Stimulated activated CD8-positive, alpha-beta memory T cell treated with anti-CD3 and anti-CD28 coated beads, Interleukin-15, amount 100 ng/mL, for 4 hours (primary cell): Measurements from ENCODE around the gene GOLGA8F.
"Not testable (repeated sequence)": the region's sequence is repeated elsewhere in the genome, so short reads cannot be mapped to it uniquely, and the experiment has no call there.

Experiments used
- DNase-seq, 2 donors: peaks; one replicate each; pipeline ENCODE4 v3.0.0-alpha.2; 2020; ENCODE audit warnings: low read depth in 2 of 2

GOLGA8F gene, protein sequence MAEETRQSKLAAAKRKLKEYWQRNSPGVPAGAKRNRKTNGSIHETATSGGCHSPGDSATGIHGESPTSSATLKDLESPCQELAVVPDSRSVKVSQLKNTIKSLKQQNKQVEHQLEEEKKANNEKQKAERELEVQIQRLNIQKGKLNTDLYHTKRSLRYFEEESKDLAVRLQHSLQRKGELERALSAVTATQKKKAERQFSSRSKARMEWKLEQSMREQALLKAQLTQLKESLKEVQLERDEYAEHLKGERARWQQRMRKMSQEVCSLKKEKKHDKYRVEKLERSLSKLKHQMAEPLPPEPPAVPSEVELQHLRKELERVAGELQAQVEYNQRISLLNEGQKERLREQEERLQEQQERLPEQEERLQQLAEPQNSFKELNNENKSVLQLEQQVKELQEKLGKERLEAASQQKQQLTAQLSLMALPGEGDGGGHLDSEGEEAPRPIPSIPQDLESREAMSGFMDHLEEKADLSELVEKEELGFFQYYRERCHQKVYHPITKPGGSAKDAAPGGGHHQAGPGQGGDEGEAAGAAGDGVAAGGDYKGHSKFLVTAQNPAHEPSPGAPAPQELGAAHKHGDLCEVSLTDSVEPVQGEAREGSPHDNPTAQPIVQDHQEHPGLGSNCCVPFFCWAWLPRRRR

DNA sequence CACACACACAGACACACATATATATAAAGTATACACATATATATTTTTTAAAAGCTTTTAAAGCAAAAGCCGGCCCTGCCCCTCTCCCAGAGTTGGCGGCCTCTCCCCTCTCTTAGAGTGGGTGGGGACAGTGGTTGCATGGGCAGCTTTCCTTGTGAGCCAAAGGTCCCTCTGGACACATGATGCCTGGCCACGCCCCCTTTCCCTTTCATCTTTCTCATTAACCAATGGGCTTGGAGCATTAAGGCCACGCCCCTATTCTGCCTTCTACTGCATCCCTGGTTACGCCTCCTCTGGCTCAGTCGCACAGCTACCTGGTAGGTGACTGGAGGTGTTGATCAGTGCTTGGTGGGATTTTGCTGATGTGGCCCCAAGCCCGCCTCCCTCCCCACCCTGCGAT is at the start of gene GOLGA8F:
TSS of gene GOLGA8F (plus strand) at position 301 of the 400 bp plus-strand sequence. CDS start at position 399, 98 bp downstream.
- not testable (repeated sequence) for DNase-seq

DNA sequence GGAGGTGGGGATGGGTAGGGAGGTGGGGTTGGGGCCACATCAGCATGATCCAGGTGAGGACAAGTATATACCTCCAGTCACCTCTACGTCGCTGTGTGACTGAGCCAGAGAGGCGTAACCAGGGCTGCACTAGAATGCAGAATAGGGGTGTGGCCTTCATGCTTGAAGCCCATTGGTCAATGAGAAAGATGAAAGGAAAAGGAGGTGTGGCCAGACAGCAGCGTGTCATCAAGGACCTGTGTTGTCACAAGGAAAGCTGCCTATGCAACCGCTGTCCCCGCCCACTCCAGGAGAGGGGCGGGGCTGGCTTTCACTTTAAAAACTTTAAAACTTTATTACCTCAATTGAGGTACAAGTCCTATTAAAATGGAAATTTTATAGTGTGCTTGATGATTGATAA is 20.5 kb upstream of the GOLGA8F start, which contains the start of gene GOLGA6L24:
TSS of gene GOLGA6L24 (minus strand) at position 101 of the 400 bp plus-strand sequence. CDS start at position 40, 61 bp downstream.
- DNase-seq = not testable (repeated sequence)

DNA sequence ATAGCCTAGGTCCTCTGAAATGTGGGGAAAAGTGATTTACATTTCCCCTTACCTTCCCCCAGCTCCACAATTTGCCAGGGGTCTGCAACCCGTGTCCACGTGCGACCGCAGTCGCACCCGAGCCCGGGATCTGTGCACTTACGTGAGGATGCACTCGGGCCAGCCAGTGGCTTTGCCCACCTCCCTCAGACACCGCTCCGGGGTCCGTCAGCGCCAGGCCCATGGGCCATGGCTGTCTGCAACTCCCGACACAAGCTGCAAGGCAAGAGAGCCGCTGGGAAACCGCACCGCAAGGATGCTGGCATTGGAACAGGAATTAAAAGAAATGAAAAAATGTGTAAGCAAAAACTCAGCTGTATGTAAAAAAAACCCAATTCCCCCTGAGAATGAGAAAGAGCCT is 13.0 kb upstream of the GOLGA8F start:
- DNase-seq = not testable (repeated sequence)

DNA sequence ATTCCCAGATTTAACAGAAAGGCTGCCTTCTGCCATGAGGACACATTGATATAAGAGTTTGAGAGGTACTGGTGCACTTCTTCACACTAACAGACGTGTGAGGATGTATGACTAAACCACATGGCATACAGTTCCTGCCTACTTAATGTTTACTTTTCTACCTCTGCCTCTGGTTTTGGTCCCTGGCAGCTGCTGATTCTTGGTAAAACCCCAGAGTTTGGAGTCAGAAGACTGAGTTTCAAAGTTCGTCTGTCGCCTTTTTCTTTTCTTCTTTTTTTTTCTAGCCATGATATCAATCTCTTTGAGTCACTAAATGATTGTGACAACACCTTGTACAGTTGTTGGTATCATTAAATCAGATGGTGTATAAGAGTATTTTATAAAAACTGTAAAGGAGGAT is 1.6 kb downstream of the GOLGA8F start:
- DNase-seq = not testable (repeated sequence)

DNA sequence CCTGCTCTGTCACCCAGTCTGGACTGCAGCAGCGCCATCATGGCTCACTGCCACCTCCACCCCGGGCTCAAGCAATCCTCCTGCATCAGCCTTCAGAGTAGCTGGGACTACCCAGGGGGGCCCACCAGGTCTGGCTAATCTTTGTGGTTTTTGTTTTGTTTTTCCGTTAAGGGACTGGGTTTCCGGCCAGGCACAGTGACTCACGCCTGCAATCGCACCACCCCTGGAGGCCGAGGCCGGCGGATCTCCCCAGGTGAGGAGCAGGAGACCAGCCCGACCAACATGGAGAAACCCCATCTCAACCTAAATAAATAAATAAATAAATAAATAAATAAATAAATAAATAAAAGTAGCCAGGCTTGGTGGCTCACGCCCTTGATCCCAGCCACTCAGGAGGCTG is 17.6 kb downstream of the GOLGA8F start:
- not testable (repeated sequence) for DNase-seq

DNA sequence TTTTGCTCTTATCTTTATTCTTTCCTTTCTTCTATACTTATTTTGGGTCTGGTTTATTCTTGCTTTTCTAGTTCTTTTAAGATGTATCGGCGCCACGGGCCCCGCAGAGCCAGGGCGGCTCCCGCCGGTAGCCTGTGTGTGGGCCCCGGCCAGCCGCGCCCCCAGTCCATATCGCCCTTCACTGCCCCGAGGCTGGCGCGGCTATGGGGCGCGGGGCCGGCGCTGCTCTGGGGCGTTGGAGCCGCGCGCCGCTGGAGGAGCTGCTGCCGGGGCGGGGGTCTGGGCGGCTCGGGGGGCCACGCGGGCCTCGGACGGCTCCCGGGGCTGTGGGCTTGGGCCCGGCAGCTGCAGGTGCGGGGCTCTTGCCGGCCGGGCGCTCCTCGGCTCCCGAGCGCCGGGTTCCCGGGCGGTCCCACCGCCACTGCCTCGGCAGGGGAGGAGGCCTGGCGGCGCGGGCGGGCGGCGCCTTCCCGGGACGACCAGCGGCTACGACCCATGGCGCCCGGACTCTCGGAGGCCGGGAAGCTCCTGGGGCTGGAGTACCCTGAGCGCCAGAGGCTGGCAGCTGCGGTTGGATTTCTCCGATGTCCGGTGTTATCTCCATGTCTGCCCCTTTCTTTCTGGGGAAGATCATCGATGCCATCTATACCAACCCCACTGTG is 24.4 kb downstream of the GOLGA8F start:
- DNase-seq = not testable (repeated sequence)

DNA sequence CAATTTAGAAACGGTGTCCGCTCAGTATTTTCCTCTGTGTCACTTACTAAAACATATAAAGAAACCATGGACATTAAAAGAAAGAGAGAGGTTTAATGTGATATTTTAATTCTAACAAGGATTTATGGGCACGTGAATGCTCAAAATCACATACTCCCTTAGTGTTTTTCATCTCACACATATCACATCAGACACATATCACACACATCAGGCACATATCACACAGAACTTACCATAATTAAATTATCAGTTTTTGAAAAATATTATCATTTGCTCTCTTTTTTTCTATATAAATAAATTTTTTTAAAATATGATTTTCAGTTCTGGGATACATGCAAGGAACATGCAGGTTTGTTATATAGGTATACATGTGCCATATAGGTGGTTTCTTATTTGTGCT is 42.0 kb downstream of the GOLGA8F start:
- DNase-seq = not testable (repeated sequence)

DNA sequence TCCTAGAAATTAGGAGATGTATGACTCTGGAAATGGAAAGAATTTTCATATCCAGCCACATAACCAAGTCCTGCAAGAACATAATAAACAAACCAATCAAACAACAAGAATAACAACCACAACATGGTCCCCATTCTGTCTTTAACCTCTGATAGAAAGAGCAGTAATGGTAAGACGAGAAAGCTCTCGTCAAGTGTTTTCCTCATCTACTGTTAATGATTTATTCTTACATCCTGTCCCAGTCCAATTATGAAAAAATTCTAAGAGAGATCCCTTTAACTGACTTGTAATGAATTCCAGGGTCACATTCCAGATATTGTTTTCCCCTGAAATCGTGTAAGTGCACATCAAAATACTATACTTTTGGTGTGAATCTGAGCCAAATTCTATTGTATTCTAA is 57.1 kb downstream of the GOLGA8F start:
- DNase-seq = not testable (repeated sequence)
